ENCODE results near the gene CCDC92B.

DNA sequence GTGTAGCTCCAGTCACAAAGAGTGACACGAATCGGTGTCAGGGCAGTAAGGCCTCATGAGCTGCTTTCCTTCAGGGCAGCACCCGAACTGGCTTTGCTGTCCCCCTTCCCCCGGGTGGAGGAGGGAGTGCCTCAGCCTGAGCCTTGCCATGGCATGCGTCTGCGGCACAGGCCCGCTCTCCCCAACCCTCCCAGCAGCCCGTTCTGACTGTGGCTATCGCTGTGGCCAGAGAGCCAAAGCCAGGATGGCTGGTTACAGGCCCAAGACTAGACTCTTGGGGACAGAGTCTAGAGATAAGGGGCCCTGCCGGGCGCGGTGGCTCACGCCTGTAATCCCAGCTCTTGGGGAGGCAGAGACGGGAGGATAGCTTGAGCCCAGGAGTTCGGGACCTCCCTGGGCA, 63.8 kb downstream of the CCDC92B start:
- TF ChIP-seq, protein P1, sequence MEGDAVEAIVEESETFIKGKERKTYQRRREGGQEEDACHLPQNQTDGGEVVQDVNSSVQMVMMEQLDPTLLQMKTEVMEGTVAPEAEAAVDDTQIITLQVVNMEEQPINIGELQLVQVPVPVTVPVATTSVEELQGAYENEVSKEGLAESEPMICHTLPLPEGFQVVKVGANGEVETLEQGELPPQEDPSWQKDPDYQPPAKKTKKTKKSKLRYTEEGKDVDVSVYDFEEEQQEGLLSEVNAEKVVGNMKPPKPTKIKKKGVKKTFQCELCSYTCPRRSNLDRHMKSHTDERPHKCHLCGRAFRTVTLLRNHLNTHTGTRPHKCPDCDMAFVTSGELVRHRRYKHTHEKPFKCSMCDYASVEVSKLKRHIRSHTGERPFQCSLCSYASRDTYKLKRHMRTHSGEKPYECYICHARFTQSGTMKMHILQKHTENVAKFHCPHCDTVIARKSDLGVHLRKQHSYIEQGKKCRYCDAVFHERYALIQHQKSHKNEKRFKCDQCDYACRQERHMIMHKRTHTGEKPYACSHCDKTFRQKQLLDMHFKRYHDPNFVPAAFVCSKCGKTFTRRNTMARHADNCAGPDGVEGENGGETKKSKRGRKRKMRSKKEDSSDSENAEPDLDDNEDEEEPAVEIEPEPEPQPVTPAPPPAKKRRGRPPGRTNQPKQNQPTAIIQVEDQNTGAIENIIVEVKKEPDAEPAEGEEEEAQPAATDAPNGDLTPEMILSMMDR (IDR thresholded peaks at IDR 0.05), result no peak
- TF ChIP-seq POLR2A (IDR thresholded peaks at IDR 0.05), result no peak

Measured in upper lobe of left lung (tissue), 4 donors.